ENCODE data around the gene COG5.

DNA sequence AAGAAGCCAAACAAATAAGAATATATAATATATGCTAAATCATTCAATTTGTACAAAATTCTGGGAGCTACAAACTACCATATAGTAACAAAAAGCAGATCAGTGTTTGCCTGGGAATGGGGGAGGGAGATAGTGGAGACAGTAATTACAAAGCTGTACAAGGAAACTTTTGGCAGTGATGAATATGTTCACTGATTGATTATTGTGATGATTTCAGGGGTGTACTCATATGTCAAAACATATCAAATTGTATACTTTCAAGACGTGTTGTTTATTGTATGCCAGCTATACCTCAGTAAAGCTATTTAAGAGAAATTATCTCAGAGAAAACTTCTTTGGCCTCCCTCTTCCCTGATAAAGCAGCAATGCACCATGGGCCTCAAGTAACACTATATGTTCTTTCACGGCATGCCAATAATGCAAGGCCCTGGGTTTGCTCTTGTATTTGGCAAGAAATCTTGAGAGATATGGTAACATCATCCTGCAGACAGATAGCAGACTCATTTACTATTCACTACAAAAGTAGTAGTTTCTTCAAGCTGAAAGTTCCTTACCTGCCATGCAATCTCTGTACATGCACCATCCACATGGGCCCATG, 261.4 kb downstream of the COG5 start:
- TF ChIP-seq, protein P1, sequence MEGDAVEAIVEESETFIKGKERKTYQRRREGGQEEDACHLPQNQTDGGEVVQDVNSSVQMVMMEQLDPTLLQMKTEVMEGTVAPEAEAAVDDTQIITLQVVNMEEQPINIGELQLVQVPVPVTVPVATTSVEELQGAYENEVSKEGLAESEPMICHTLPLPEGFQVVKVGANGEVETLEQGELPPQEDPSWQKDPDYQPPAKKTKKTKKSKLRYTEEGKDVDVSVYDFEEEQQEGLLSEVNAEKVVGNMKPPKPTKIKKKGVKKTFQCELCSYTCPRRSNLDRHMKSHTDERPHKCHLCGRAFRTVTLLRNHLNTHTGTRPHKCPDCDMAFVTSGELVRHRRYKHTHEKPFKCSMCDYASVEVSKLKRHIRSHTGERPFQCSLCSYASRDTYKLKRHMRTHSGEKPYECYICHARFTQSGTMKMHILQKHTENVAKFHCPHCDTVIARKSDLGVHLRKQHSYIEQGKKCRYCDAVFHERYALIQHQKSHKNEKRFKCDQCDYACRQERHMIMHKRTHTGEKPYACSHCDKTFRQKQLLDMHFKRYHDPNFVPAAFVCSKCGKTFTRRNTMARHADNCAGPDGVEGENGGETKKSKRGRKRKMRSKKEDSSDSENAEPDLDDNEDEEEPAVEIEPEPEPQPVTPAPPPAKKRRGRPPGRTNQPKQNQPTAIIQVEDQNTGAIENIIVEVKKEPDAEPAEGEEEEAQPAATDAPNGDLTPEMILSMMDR (IDR thresholded peaks at IDR 0.05; ENCODE audit: low read depth, low read length, missing input control), result no peak
- TF ChIP-seq NR2F2 (IDR thresholded peaks at IDR 0.05) (no peak), SP1 (IDR thresholded peaks at IDR 0.05) (no peak), RAD21 (IDR thresholded peaks at IDR 0.05) (no peak), TAF1 (conservative IDR thresholded peaks at IDR 0.05) (no peak)
